Stimulated activated CD8-positive, alpha-beta memory T cell treated with anti-CD3 and anti-CD28 coated beads, Interleukin-2, amount 100 ng/mL, for 1 hour (primary cell): ENCODE data around the gene CFAP43.

ENCODE experiments used
- DNase-seq, 2 donors: peaks; one replicate each; pipeline ENCODE4 v3.0.0-alpha.2; 2020; ENCODE audit warnings: low read depth in 2 of 2

CFAP43 gene

DNA sequence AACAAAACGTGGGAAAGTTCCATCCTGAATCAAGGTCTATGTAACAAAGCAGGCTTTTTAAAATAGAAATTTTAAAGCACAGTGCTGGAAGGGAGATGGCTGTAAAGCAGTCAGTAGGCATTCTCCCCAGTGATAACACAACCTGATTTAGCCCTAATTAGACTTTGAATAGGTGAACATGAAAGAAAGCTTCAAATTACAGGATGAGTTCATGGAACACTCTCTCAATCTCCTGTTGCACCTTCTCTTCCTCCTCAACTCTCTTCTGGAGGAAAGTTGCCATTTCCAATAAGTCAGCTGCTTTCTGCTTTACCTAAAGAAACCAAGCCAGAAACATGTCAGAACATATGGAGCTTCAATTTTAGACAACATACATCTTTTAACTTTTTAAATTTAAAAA, 90.1 kb downstream of the CFAP43 start:
- no peak for DNase-seq

DNA sequence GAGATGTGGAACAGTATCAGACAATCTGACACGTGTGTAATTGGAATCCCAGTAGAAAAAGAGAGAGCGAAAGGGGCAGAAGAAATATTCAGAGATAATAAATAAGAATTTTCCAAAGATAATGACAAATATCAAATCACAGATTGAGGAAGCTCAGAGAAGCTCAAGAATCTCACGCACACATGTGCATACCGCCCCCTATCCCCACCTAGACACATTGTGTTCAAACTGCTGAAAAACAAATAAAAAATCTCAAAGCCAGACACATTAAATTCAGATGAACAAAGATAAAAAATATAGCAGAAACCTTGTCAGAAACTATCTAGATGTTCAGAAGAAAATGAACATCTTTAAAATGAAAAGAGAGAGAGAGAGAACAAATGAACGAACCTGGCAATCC, 92.9 kb downstream of the CFAP43 start:
- no peak for DNase-seq

DNA sequence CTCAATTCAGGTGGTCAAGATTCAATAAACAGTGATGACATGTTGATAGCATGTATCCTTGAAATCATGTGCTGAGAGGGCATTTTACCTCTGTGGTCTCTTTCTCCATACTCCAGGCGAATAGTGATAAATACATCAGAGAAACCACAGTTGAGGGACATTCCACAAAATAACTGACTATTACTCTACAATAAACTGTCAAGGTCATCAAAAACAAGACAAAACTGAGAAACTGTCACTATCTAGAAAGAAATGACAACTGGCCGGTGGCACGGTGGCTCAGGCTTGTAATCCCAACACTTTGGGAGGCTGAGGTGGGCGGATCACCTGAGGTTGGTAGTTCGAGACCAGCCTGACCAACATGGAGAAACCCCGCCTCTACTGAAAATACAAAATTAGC, 94.0 kb downstream of the CFAP43 start:
- DNase-seq: no peak

DNA sequence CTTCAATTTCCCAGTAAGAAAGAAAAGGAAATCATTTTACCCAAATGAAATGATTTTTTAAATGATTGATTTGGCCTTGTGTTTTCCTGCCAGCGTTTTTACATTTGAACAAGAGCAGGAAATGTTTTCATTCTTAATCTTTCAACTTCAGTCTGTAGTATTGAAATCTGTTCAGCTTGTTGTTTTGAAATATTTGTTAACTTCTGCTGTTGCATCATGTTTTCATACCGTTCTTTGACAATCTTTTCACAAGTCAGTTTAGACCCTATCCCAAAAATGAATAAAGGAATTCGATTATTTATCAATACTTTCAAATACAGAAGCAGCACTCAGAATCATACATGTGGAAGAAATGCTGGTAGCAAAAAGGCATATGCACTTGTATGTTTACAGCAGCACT, 102.1 kb downstream of the CFAP43 start:
- DNase-seq: no peak

DNA sequence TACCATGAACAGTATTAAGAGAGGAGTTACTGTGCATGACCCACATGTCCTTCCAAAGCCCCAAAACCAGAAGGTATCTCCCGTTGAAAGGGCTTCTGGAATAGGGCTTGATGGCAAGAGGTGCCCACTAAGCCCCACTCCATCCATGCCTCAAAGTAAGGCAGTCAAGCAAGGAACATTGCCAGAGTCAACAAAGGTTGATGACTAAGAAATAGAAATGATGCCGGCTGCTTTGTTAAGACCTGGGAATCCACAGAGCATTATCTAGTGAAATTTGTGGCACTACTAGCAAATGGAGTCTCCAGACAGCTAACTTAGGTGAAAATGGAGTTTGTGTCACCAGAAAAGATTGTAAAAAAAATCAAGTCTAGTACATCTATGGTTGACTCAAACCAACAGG, 104.0 kb downstream of the CFAP43 start:
- DNase-seq: no peak

DNA sequence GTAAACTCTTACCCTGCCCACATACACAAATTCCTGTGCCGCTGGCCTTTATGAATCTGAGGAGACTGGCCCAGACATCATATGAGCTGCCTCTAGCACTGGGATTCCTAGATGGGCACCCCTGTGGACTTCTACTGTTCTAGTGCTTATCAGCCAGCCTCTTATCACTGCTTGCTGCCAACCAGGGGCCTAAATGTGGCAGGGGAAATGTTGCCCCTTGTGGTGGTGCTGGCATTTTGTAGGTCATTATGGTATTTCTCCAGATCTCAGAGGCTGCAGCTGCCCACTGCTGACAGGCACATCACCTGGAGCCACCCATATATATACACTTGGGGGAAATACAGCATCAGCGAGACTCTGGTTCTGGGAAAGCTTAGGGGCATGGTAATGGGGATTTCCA, 104.8 kb downstream of the CFAP43 start:
- DNase-seq: no peak

DNA sequence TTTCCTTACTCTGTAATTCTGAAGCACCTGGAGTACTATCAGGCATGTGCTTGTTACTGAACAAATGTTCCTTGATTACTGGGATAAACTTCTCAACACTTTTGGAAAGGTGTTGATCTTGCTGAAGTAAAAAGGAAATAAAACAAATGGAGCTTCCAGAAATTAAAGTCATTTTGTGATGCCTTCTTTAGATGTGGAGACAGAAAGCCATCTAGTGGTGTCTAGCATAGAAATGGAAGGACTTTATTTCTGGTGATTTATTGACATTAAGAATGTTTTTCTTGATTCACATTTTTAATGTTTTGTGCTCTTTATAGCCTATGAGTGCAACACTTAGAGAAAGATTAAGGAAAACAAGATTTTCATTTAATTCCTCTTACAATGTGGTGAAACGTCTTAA, 108.8 kb downstream of the CFAP43 start:
- DNase-seq: no peak

DNA sequence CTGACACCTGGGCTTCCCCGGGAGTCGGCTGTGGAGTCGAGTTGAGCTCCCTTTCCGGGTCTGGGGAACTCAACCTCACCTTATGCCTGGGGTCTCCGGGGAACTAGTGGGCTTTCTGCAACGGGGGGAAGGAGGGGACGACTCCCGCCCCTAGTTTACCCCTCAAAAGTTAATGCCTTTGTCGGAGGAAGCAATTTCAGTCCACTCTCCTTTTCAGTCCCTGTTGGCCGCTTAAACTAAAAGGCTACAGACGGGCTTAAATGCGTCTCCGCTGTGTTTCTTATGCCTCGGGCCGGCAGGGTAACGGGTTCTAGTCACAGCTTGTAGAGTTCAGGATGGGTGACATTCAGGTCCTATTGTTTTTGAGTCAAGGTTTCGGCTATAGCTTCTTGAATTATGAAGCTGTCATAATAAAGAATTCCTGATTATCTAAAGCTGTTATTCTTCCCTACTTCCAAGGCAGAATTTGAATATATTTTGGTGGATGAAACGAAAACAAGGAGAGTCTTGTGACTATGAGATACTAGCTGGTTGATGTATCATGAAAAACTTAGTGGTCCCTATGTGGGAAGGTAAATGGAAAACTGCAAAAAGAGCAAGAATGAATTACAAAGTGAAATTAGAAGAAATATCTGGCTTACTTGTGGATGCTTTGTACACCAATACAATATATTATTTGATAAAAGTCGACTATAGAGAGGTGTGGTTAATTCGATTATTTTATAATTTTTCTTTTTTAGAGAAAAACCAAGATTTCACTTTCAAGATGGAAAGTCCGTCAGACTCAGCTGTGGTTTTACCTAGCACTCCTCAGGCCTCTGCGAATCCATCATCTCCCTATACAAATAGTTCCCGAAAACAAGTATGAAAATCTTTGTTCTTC, 109.7 kb downstream of the CFAP43 start:
- DNase-seq: no peak

DNA sequence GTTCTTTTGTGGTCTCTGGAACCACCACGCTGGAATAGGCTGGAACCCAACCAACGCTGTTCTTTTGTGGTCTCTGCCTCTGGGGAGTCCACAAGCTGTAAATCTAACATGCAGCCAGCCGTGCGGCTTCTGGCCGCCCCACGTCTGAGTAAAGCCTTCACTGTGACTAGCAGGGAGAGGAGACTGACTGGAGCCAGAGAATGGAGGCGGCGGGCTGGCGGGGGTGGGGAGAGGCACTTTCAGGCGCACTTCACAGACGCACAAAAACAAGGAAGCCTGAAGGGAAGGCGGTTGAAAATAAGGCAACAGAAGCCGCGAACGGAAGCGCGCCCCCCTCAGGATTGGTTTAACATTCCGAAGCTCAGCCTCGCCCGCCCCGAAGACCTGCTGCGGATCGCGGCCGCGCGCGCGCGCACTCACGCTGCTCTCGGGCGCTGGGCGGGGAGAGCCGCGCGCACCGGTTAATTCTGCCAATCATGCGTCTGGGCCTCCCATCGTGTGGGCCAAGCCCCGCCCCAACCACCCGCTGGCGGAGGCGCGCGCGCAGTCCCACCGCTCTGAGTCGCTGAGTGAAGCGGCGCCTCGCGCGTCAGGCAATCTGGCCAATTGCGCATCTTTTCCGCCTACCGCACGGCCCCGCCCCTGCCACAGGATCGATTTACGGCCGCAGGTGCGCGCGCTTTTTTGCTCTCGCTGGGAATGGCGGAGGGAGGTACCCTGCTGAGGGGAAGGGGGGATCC, 110.5 kb downstream of the CFAP43 start, which contains the start of gene SFR1:
TSS of gene SFR1 (plus strand) at position 687 of the 740 bp plus-strand sequence. CDS start at position 700, 13 bp downstream.
- peak; percentile 97 to 99 for DNase-seq

DNA sequence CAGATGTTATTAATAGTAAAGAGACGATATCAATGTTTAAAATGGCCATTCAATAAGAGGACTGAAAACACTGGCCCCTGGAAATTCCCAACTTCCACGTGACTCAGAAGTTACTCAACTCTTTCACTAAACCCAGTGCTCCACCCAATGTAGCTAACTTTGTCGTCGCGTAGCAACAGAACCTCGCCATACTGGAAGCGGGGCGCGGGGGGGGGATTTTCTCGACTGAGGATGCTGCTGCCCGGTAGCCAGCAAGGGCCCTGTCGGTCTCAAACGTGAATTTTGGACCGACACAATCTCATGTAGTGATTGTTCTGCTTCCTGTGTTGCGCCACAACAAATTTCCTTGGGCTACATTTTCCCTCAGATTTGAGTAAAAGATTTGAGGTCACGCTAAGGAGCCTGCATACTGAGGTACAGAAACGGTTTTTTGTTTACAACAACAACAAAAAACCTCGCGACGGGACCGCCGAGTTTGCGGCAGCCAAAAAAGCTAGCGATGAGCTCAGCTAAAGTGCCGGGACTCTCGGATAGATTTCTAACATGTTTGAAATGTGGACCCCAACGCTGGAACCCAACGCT, 111.2 kb downstream of the CFAP43 start:
- peak; percentile 45 to 69 for DNase-seq

DNA sequence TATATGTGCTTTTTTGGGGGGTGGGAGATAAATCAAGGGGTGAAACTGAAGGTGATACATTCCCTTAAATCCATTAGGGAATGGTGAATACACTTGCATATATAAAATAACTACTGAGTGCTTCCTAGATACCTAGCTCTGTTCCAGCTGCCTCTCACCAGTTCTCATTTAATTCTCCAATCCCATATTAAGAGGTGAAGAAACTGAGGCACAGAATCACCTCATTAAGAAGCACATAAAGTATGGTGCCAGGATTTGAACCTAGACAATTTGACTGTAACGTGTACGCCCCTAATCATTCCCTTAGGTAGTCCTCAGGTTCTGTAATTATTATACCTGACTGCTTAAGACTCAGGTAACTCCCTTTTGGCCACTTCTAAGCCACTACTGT, 111.7 kb downstream of the CFAP43 start:
- no peak for DNase-seq

DNA sequence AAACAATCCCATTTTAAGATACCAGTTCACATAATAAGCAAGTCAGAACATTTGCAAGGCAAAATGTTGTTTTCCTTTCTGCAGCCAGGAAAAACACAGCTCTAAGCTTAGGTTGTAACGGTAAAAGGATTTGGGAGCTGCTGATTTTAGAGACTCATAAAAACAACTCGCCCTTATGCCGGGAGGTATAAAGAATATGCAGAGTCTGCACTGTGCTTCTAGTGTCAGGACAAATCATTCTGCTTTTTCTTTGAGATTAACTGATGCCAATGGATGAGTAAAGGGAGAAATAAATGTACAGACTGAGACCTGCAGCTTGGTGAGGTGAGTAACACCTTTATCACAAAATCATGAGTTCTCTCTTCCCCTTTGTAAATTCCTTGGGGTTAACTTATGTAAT, 112.2 kb downstream of the CFAP43 start:
- DNase-seq: no peak

DNA sequence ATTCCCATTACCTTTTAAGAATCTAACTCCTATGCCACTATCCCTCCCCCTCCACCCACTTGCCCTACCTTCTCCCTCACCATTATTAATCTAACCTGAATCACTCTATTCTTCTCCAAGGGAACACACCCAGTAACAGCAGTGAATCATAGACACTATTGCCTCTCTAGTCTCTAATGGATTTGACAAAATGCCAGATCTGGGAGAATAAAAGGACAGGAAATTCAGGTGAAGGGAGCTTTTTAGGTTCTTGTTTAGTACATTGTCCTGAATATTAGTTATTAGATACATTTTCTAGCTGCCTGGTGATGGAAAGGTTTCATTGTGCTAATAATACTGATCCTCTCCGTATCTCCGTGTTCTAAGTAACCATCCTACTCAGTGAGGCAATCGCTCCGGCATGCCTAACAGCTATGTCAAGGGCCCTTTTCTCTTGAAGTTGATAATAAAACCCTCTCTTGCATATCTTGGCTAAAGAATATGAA, 114.3 kb downstream of the CFAP43 start:
- DNase-seq: no peak

DNA sequence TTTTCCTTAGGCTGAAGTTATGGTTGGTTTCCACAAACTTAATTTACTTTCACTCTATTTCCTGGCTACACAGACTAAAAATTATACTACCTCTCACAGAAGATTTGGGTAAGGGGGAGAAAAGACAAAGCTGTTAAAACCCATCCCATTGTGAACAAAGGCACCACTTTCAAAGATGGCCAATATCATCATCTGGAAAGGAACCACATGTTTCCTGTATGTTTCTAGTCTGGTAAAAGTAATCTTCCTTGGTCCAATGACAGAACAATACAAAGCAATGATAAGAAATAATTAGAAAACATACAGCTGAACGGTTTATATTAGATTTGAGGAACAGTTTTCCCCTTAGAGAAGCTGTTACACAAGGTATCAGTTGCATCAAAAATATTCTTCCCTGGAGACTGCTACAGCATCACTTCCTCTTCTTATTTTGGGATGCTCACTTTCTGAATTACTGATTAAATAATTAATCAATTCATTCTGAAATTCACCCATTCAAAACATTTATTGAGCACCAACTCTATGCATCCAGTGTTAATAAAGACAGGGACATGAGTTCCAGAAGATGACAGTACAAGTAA, 118.7 kb downstream of the CFAP43 start:
- no peak for DNase-seq

DNA sequence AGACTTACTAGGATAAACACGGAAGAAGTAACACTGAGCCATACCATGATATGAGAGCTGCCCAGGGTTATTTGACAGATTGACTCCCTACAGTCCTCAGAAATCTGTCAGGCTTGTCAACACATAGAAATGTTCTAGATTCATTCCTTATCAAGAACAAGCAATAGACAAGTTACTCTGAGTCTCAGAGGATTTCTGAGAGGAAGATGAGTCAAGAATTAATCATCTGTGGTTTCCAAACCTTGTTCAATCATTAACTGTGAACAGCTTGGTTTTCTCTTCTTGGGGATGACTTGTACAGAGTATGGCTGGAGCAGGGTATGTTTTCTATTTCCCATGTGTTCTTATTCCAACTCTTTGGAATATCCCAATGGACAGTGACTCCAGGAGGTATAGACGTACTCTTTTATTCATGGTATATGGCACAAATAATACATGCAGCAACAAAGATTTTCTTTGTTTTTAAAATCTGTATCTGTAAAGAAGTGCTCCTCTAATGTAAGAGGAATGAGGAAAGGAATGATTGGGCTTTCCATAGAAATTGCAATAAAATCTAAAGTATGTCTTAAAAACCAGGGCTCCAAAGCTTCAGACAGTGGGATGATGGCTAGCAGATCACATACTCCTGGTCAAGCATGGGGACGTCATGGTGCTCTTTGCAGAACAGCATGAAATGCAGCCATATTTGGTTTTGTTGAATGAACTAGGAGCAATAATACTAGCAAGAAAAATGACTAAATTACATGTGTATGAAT, 122.1 kb downstream of the CFAP43 start:
- DNase-seq: no peak

DNA sequence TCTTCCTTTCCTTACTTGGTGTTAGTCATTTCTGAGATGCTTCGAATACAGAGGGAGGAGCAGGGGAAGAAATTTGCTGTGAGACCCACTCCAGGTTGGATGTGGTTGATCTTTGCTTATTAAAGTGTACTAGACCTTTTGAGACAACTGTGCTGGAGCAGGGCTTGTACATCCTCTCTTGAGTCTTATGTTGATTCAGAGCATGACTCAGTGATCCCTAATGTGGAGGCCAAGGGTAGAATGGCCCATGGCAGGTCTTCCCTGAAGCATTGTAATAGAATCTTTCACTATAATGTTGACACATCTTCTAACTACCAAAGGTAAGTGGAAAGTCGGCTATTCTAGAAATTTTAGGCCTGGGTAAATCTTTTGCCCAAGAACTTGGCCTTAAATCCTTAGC, 127.2 kb downstream of the CFAP43 start:
- DNase-seq: no peak

DNA sequence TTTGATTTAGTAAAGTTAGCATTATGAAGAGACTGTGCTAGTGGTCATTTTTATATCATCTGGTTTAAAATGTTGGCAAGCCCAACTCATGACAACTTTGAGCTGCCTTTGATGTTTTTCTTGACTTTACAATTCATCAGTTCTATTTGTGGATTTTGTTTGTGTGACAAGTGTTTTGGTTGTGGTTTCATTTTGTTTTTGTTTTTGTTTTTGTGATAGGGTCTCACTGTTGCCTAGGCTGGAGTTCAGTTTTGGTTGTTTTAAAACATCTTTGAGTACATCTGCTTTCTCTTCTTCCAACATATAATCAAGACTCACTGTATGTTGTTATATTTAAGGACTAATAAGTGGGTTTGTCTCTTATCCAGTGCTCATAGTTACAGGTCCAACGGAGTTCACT, 127.7 kb downstream of the CFAP43 start:
- no peak for DNase-seq

DNA sequence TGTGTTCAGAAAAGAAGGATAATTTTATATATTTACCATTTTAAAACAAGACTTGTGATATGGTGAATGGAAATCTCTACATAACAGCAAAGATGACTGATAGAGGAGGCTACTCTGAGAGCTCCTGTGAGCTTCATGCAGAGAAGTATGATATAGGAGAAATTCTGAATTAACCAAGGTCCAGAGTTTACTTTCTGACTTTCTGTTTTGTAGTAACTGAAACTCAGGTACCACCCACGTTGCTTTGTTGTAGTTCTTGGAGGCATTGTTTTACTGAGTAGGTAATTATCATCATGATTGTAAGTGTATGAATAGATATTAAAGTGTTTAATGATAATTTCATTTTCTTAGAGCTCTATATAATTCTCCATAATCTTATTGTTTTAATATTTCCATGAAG, 128.2 kb downstream of the CFAP43 start:
- DNase-seq: no peak

DNA sequence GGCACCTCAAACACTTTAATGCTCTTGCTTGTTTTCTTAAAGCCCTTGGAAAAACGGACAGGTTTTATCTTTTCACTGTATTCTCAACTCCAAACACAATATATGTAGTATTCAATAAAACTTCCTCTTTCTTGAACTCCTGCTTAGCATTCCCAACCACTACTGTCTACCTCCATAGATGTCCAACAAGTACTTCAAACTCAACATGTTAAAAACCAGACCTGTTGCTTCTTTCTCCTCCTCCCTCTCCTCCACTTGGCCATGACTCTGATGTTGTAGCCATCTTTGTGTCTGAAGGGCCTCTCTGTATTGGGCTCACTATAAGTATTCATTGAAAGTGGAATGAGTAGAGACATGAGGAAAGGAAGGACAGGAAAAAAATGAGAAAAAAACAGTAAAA, 130.3 kb downstream of the CFAP43 start:
- no peak for DNase-seq

DNA sequence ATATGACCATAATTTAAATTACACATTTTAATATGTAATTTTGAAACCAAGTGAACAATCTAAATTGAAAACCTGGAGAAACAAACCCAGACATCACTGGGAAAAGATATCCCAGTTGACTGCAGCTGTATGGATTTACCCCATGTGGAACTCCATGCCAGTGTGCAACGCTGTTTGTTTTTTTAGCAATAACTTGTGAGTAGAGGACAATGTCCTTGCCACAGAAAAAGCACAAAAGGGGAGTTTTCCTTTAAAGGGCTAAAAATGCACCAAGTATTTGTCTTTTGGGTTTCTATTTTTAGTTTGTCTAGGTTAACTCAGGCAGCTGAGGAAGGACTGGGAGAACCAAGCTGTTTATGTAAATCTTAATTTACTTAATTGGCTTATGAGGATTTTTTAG, 131.4 kb downstream of the CFAP43 start:
- DNase-seq: no peak

DNA sequence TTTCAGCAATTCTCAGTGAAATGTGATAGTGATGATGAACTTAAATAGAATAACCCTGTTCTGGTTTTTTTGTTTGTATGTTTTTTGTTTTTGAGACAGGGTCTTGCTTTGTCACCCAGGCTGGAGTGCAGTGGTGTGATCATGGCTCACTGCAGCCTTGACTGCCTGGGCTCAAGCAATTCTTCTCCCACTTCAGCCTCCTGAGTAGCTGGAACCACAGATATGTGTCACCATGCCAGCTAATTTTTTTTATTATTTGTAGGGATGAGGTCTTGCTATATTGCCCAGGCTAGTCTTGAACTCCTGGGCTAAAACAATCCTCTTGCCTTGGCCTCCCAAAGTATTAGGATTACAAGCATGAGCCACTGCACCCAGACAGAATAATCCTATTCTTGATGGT, 132.2 kb downstream of the CFAP43 start:
- no peak for DNase-seq

DNA sequence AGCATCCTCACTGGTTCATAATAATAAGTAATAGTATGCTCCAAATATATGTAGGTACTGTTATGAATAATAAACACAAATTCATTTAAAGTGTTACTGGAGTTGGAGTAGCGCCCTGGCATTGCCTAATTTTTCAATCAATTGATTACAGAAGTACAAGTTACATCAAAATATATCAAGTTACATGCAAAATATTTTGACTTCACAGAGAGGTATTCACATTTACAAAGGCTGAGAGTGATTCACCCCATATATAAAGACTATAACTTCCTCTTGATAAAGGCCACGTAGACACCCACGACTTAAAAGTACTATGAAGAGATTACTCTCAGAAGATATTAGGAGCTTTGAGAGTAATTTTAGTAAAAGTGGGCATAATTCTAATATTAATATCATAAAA, 132.9 kb downstream of the CFAP43 start:
- DNase-seq: no peak
